Embryonic facial prominence (tissue), 1 donor: Measurements from ENCODE around the gene PVR.
"Not testable (repeated sequence)": the region's sequence is repeated elsewhere in the genome, so short reads cannot be mapped to it uniquely, and the experiment has no call there.

Source experiments
- DNase-seq: peaks from one replicate; pipeline ENCODE4 v3.0.0-alpha.2; 2016; ENCODE audit errors: extremely low spot score

The PVR gene

GRCh38 chr19:44700547-44700946, 56.8 kb downstream of the PVR start:
- DNase-seq = no peak

- DNase-seq = no peak
These were observed 57.5 kb downstream of the PVR start for GRCh38 chr19:44701228-44701627.

- DNase-seq = no peak
These were observed 59.0 kb downstream of the PVR start for GRCh38 chr19:44702551-44703176.

GRCh38 chr19:44703336-44704078, 59.8 kb downstream of the PVR start:
- DNase-seq = no peak

GRCh38 chr19:44704982-44705381, 61.3 kb downstream of the PVR start:
- no peak for DNase-seq

- DNase-seq = no peak
These were observed 61.8 kb downstream of the PVR start for GRCh38 chr19:44705502-44706010.

- DNase-seq = no peak
These were observed 63.0 kb downstream of the PVR start for GRCh38 chr19:44706506-44707236.

GRCh38 chr19:44707794-44708193, 64.1 kb downstream of the PVR start:
- DNase-seq = no peak

- no peak for DNase-seq
These were observed 65.2 kb downstream of the PVR start for GRCh38 chr19:44708940-44709339.

- DNase-seq = not testable (repeated sequence)
These were observed 65.9 kb downstream of the PVR start for GRCh38 chr19:44709434-44710266.

- DNase-seq = no peak
These were observed 66.8 kb downstream of the PVR start for GRCh38 chr19:44710483-44710882.

GRCh38 chr19:44712864-44713515, 69.3 kb downstream of the PVR start:
- no peak for DNase-seq
